OCI-LY1 (cell line): ENCODE data around the gene FARSB.
A peak's percentile ranks its signal among the peaks of the same experiment; 100 is the strongest.

Experiments
- H2AFZ ChIP-seq: fragments of 200-600 bp; sonication (generic), shearing (Covaris generic); 2 replicates; pipeline ENCODE4 v1.6.0; 2014; ENCODE audit warnings: antibody characterized with exemption, mild to moderate bottlenecking, low read length
- H3F3A ChIP-seq: fragments of 200-600 bp; sonication (generic), shearing (Covaris generic); 2 replicates; pipeline ENCODE4 v1.6.0; 2014; ENCODE audit warnings: mild to moderate bottlenecking, antibody characterized with exemption, low read length, moderate library complexity; ENCODE audit not compliant: insufficient read depth
- H3K27ac ChIP-seq: fragments of 200-600 bp; sonication (generic); 2 replicates; pipeline ENCODE4 v1.5.1; 2014; ENCODE audit warnings: low read length, mixed run types, mild to moderate bottlenecking, low read depth; ENCODE audit not compliant: poor library complexity, severe bottlenecking
- H3K27me3 ChIP-seq: fragments of 200-600 bp; sonication (generic); 2 replicates; pipeline ENCODE4 v1.6.0; 2014; ENCODE audit warnings: antibody characterized with exemption, mild to moderate bottlenecking, low read length, moderate library complexity; ENCODE audit not compliant: insufficient read depth
- H3K36me3 ChIP-seq: fragments of 200-600 bp; sonication (generic); 2 replicates; pipeline ENCODE4 v1.6.1; 2014; ENCODE audit warnings: mild to moderate bottlenecking, antibody characterized with exemption, low read length, moderate library complexity, mixed read lengths; ENCODE audit not compliant: insufficient read depth
- H3K4me1 ChIP-seq: fragments of 200-600 bp; sonication (generic); 2 replicates; pipeline ENCODE4 v1.5.1; 2014; ENCODE audit warnings: mild to moderate bottlenecking, low read length, moderate library complexity; ENCODE audit not compliant: insufficient read depth, severe bottlenecking
- H3K4me2 ChIP-seq: fragments of 200-600 bp; sonication (generic), shearing (Covaris generic); 2 replicates; pipeline ENCODE4 v1.6.1; 2014; ENCODE audit warnings: low read length
- H3K4me3 ChIP-seq: fragments of 200-600 bp; sonication (generic); 2 replicates; pipeline ENCODE4 v1.5.1; 2014; ENCODE audit warnings: low read length, low read depth, mild to moderate bottlenecking, mixed read lengths; ENCODE audit not compliant: poor library complexity, severe bottlenecking
- H3K79me2 ChIP-seq: fragments of 200-600 bp; shearing (Covaris generic); 2 replicates; pipeline ENCODE4 v1.6.1; 2016; ENCODE audit warnings: mixed run types, low read length, mixed read lengths; ENCODE audit not compliant: insufficient read depth
- H3K9ac ChIP-seq: fragments of 200-600 bp; sonication (generic), shearing (Covaris generic); 2 replicates; pipeline ENCODE4 v1.6.1; 2014; ENCODE audit warnings: mild to moderate bottlenecking, low read length, mixed read lengths
- H3K9me2 ChIP-seq: fragments of 200-600 bp; sonication (generic), shearing (Covaris generic); 2 replicates; pipeline ENCODE4 v1.6.1; 2014; ENCODE audit warnings: low read depth, mild to moderate bottlenecking, low read length, mixed read lengths
- H3K9me3 ChIP-seq: fragments of 200-600 bp; shearing (Covaris generic); 2 replicates; pipeline ENCODE4 v1.6.1; 2014; ENCODE audit warnings: low read length, mixed read lengths
- H4K20me1 ChIP-seq: fragments of 200-600 bp; sonication (generic), shearing (Covaris generic); 2 replicates; pipeline ENCODE4 v1.6.0; 2016; ENCODE audit warnings: mild to moderate bottlenecking, low read length; ENCODE audit not compliant: insufficient read depth
- EZH2 ChIP-seq: fragments of 200-600 bp; sonication (generic), shearing (Covaris generic); IDR thresholded peaks from 2 replicates; pipeline ENCODE4 v1.8.0; 2017; ENCODE audit warnings: borderline replicate concordance, mixed run types, mild to moderate bottlenecking, antibody characterized with exemption, low read length, moderate library complexity, mixed read lengths
- TF ChIP-seq, protein P1 (sequence below): fragments of 200-600 bp; sonication (generic), shearing (Covaris generic); IDR thresholded peaks from 2 replicates; pipeline ENCODE4 v1.5.1; 2017; ENCODE audit warnings: mild to moderate bottlenecking, antibody characterized with exemption, low read length, moderate library complexity, mixed read lengths

FARSB gene

DNA sequence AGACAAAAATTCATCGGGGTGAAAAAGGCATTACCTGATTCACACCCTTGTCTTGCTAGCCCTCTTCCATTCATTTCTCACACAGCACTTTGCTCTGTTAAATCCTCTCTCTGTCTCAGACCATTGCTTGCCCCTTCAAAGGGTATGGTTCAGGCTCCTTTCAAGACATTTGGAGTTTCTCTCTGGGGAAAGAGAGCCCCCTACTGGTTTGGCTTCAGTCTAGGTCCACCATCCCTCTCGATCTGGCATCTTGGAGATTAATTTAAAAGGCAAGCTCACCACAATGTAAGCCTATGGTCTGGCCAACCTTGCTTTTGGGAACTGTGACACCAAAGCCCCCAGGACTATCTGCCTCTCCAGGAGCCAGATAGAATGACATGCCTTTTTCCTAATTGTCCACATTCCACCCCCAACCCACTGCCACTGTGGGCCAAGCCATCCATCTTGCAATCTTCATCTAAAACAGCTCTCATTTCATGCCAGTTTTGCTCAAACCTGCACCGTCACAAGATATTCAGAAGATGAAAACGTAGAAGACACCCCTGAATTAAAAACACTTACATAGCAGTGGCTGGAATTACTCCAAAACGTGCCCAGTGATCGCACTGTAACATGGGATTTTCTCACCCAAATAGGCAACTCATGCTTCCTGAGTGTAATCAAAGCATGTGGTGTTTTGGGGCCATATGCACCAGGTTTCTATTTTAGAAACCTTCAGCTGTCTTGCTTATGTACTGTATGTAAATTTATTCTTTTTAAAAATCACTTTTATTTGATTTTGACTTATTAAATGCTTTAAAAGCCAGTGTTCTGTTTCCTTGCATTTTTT lies 93.9 kb downstream of the FARSB start:
- Histone ChIP-seq H2AFZ (no peak overlapping the region), H3K9me2 (no peaks in the 10 kb centered on the region), H3K4me3 (no peak overlapping the region), H3K9ac (no peak overlapping the region), H3K36me3 (peaks cover 13% of the 10 kb centered on the region), H3F3A (no peaks in the 10 kb centered on the region; the same call in 1 of the 2 replicates), H3K27ac (no peak overlapping the region), H3K9me3 (no peaks in the 10 kb centered on the region), H4K20me1 (no peaks in the 10 kb centered on the region), H3K4me2 (no peak overlapping the region), H3K79me2 (no peaks in the 10 kb centered on the region), H3K4me1 (no peaks in the 10 kb centered on the region), H3K27me3 (no peaks in the 10 kb centered on the region)
- TF ChIP-seq EZH2: no peak
- TF ChIP-seq, protein P1, sequence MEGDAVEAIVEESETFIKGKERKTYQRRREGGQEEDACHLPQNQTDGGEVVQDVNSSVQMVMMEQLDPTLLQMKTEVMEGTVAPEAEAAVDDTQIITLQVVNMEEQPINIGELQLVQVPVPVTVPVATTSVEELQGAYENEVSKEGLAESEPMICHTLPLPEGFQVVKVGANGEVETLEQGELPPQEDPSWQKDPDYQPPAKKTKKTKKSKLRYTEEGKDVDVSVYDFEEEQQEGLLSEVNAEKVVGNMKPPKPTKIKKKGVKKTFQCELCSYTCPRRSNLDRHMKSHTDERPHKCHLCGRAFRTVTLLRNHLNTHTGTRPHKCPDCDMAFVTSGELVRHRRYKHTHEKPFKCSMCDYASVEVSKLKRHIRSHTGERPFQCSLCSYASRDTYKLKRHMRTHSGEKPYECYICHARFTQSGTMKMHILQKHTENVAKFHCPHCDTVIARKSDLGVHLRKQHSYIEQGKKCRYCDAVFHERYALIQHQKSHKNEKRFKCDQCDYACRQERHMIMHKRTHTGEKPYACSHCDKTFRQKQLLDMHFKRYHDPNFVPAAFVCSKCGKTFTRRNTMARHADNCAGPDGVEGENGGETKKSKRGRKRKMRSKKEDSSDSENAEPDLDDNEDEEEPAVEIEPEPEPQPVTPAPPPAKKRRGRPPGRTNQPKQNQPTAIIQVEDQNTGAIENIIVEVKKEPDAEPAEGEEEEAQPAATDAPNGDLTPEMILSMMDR: peak; percentile 79

DNA sequence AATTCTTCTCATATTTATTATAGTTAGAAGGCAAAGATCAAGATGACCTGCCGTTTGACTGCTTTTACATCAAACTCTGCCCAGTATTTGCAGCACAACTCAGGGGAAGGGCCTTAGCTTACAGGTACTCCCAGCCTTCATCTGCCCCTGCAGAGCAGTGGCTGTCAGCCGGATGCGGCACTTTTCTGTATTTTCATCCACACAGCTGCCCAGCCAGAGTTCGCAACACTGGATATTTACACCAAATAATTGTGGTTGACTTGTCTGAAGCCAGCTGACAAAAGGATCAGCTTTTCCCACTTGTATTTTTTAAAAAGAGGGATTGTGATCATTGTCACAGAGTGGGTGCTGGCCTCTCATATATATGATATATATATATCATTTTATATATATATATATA lies 94.7 kb downstream of the FARSB start:
- no peaks in the 10 kb centered on the region for H4K20me1 ChIP-seq
- H3K36me3 ChIP-seq: peaks cover 6% of the 10 kb centered on the region
- H3K9me3 ChIP-seq: no peaks in the 10 kb centered on the region
- no peak for TF ChIP-seq EZH2
- TF ChIP-seq, protein P1: no peak
- H3K4me1 ChIP-seq: no peaks in the 10 kb centered on the region
- H3K27ac ChIP-seq: no peak overlapping the region
- H3K27me3 ChIP-seq: no peaks in the 10 kb centered on the region
- H3K4me3 ChIP-seq: no peak overlapping the region
- H3K9me2 ChIP-seq: no peaks in the 10 kb centered on the region
- H2AFZ ChIP-seq: no peak overlapping the region
- H3F3A ChIP-seq: no peaks in the 10 kb centered on the region; the same call in 1 of the 2 replicates
- no peak overlapping the region for H3K4me2 ChIP-seq
- H3K9ac ChIP-seq: no peak overlapping the region
- H3K79me2 ChIP-seq: no peaks in the 10 kb centered on the region

DNA sequence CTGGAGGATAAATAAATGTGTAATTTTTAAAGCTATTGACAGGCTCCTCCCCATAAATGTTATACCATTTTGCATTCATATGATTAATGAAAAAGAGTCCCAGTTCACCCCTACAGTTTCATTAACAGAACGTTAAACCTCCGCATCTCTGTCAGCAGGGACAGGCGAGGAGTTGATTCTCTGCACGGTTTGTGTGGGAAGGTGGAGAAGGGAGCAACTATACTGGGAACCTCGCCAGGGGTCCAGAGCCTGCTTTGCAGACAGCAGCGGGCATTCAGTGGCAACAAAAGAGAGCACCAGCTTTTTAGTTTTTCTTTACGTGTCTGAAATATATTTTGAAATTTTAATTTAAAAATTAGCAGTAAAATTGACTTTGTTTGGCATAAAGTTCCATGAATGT lies 101.4 kb downstream of the FARSB start:
- Histone ChIP-seq H3K27me3 (no peaks in the 10 kb centered on the region; the same call in 1 of the 2 replicates), H3K9ac (no peak overlapping the region), H3F3A (no peaks in the 10 kb centered on the region), H3K9me2 (no peaks in the 10 kb centered on the region), H4K20me1 (no peaks in the 10 kb centered on the region), H3K79me2 (no peaks in the 10 kb centered on the region), H3K4me1 (no peaks in the 10 kb centered on the region), H3K4me2 (no peak overlapping the region), H3K36me3 (no peaks in the 10 kb centered on the region), H3K4me3 (no peak overlapping the region), H3K27ac (no peak overlapping the region), H3K9me3 (no peaks in the 10 kb centered on the region), H2AFZ (no peak overlapping the region)
- TF ChIP-seq, protein P1: no peak
- no peak for TF ChIP-seq EZH2
